GM18858 (cell line): ENCODE data around the gene MAGI2.
"Not testable (repeated sequence)": the region's sequence is repeated elsewhere in the genome, so short reads cannot be mapped to it uniquely, and the experiment has no call there.

ENCODE experiments used
- ATAC-seq: cut with Tn5 transposase; IDR thresholded peaks from one replicate; pipeline ENCODE4 v1.9.1; 2021; ENCODE audit not compliant: unreplicated experiment

MAGI2 gene

DNA sequence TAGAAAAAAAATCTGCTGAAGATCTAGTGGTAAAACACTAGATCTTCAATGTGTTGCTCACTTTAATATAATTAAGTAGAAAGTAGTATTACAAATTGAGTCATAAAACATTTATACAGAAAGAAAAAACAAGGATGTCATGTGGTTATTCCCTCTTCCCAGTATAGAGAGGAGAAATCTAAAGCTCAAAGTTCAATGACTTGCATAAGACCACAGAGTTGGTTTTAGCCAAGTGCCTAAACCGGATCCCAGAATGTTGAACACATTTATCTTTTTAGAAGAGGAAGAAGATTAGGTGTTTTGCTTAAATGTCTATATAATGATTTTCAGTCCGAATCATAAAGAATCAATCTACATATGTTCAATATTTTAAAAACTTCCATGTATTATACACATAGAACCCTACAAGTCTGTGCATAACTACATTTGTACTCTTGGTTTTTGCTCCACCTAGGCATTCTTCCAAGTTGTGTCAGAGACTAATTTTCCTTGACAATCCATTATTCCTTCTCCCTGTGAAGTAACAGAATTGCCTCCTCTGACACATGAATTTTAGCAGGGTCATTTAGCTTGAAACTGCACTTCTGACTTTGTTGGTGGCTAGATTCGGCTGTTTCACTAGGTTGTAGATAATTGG lies 389.2 kb downstream of the MAGI2 start:
- no peak for ATAC-seq

DNA sequence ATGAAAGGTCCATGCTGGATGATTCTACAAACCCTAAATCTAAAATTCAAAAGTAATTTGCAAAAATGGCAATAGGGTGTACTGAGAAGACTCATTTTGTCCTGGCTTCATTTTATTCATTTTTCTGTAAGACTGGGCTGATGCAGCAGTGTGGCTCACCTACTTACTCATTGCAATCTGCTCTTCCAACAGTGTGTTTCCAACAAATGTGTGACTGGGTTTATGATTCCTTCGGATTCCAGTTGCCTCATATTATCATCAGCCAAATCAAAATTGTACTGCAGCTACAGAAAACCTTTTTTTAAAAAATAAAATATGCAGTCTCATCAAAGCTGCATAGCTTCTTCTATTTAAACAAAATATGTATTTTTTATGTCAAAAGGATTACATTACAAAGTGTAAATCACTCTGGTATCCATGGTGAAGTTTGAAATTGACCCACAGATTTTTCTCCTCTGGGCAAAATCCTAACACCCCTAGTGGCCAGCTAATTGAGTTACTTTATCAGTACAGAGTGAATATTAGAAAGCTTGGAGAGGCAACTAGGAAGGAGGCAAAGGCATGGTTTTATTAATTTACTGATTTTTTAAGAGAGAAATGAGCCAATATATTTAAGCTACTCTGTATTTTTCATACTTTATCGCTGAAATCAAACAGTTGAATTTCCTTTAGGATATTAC lies 390.3 kb downstream of the MAGI2 start:
- no peak for ATAC-seq

DNA sequence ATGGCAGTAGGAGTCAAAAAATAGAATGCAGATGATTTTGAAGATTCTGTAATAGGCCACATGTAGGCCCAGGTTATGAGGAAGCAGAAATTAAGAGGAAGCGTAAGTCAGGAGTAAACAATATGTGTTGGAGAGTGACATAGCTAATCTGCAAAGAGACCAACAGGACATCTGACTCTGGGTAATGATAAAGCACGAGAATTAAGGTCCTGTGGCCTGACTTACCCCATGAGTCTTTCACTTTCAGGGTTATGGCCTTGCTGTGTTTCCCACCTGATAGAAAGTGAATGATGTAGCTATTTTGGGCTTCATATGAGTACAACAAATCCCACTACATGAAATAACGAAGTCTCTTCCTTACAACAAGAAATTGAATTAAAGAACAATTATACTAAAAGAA lies 393.0 kb downstream of the MAGI2 start:
- no peak for ATAC-seq

DNA sequence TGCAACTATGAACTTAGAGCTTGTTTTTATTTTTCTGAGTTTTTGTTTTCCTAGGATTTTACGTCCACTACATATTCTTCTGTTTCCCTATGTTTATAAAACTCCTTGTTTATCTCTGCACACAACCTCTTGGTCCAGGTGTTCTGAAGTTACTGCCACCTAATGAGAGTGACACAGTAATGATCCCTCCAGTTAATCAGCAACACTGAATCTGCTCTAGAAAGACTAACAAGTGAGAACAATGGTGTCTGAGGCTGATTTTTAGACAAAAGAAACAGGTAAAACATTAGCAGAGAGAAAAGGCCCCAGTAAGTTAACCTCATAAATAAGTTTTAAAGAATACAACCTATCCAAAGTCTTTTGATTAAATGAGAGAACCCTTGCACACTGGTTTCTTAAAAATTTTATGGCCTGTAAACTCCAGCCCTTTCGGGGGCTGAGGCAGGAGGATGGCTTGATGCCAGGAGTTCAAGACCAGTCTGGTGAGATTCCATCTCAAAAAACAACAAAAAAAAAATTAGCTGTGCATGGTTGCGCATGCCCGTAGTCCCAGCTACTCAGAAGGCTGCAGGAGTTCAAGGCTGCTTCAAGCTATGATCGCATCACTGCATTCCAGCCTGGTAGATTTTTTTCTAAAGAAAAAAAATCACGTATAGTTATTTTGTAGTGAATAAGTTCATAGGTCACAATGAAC lies 397.6 kb downstream of the MAGI2 start:
- ATAC-seq = no peak

DNA sequence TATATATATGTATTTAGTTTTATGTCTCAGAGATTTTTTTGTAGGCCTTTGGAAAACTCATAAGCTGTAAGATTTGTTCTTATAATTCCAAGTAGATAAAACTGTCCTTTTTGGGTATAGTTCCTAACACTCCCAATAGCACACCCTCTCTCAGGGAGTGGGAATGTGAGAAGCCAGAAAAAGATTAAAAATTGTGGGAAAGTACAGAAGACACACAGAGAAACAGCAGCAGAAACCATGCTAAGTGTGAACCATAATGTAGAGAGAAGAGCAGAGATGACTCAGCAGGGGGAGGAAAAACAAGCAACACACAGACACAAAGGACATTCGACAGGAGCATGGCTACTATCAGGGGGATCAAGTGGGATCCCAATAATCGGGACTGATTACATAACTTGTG lies 401.6 kb downstream of the MAGI2 start:
- no peak for ATAC-seq

DNA sequence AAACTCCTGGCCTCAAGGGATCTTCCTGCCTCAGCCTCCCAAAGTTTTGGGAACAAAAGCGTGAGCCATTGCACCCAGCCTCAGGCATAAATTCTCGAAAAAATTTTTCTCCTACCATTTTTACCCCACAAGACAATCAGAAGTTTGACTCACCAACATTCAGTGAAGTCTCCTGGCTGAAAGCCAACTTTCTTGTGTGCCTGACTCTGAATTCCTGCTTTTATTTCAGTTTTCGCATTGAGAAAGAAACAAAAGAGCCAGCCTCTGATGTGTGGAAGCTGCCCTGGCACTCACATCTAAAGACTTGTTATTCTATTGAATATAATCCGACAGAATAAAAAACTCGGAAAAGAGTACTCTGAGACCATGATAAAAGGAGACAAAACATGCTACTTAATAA lies 402.9 kb downstream of the MAGI2 start:
- ATAC-seq = no peak

DNA sequence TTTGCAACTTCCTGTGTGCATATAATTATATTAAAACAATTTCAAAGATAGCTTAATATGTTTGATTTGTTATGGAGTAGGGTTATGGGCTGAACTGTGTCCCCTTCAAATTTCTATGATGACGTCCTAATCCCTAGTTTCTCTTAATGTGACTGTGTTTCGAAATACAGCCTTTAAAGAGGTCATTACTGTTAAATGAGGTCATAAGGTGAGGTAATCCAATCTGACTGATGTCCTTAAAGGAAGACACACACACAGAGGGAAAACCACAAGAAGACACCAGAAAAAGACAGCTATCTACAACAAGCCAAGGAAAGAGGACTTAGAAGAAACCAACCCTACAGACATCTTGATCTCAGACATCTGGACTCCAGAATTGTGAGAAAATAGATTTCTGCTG lies 407.4 kb downstream of the MAGI2 start:
- no peak for ATAC-seq

DNA sequence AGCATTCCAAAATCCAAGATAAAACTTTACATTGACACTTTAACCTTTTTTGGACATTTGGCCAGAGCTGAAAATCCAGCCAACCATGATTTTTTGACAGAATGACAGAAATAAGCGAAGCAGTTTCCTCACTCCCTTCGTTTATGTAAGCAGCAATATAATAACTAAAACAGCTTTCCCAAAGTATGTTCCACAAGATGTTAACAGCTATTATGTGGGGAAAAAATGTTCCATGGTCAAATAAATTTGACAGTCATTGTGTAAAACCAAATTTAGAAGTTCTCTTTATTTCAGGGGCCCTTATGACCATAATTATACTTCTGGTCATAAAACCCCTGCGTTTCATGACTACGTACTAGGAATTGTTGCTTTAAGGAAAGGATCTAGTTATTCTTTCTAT lies 416.5 kb downstream of the MAGI2 start:
- ATAC-seq = no peak

DNA sequence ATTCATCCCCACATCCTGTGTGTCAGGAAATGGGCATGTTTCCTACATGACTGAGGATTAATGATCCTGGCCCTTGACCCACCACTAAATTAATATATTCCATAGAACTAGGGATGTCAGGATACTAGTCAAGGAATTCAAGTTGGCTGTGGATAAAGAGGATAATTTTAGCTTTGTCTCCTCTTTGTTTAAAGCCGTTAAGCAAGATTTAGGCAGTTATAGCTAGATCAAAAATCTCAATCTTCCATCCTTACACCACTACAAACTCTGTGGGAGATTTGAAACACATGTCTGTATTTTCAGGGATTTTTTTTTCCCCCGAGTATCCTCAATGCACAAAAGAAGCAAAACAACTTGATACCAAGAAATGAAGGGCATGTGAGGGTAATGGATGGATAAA lies 417.1 kb downstream of the MAGI2 start:
- no peak for ATAC-seq

DNA sequence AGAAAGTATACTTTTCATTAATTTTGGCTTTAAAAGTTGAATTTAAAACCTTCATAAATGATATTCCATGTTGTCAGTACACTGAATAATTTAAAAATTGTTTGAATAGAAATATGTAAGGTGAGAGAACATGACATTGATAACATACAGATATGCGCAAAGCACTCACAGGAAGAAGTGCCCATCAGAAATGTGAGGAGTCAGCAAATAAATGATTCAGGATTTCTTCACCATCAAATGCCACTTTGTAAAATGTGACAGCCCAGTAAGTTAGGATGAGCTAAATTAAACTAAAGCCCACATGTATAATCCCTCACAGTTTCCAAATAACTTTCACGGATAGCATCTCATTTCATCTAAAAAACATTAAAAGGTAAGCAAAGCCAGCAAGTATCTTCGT lies 417.6 kb downstream of the MAGI2 start:
- ATAC-seq = no peak

DNA sequence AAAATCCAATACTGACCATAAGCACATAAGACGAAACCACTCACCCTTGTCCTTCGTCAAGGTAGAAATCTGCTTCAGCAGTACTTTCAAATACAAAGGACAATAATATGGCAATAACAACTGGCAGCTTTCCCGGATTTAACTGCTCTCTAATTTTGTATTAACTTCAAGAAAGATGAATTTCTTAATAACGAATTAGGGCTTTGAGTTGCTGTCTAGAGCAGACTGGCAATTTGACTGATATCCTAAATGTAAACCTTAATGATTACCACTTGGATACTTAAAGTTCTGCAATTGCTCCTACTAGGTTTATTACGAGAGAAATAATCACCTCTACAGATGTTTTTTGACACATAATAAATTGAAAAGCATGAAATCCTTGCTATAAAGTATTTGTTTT lies 418.7 kb downstream of the MAGI2 start:
- ATAC-seq = no peak

DNA sequence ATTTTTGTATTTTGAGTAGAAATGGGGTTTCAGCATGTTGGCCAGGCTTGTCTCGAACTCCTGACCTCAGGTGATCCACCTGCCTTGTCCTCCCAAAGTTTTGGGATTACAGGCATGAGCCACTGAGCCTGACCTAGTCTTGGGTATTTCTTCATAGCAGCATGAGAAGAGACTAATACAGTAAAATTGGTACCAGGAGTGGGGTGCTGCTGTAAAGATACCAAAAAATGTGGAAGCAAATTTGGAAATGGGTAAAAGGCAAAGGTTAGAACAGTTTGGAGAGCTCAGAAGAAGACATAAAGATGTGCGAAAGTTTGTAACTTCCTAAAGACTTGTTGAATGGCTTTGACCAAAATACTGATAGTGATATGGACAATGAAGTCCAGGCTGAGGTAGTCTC lies 433.8 kb downstream of the MAGI2 start:
- ATAC-seq = not testable (repeated sequence)

DNA sequence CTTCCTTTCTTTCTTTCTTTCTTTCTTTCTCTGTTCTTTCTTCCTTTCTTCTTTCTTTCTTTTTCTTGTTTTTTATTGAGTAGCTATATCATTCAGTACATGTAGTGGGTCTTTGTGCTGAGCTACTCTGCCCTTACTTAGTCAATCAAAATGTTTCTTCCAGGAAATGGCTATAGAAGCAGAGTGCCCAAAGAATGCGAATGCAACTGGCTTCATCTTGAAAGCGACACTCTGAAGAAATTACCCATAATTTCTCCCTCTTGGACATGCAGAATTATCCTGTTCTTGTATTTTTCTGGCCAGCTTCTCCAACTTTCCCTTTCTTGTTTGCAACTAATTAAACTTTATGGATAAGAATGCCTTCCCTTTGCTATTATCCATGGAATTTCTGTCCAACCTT lies 441.5 kb downstream of the MAGI2 start:
- ATAC-seq = no peak

DNA sequence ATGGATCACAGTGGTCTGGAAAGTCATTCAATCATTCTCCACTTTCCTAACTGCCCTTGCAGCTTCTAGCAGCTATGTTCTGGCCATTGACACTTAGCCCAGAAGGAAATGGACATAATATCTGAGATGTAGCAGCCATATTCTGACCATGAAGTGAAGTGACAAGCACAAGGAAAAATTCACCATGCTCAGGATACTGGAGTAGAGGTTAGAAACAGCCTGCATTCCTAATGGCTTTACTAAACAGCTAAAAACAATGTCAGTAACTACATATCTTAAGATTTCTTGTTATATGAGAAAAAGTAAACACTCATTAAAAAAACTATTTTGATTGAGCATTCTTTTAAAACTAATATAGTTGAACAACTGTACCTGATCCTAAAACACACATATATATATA lies 443.8 kb downstream of the MAGI2 start:
- no peak for ATAC-seq

DNA sequence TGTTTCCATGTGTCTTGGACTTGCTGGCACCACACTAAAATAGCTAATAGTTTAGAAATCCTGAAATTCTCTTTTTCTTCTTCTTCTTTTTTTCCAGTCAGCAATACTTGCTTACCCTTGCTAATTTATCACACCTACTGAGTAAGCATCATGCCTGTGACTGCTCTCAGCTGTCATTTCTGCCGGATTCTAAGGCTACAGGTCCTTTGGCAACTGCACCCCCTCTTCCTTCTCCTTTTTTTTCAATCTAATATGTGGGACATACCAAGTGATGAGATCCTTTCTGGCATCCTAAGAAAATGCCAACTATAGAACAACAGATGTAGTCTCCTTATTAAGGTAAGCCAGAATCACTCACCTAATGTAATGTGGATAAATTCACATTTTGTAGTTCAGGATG lies 444.7 kb downstream of the MAGI2 start:
- no peak for ATAC-seq

DNA sequence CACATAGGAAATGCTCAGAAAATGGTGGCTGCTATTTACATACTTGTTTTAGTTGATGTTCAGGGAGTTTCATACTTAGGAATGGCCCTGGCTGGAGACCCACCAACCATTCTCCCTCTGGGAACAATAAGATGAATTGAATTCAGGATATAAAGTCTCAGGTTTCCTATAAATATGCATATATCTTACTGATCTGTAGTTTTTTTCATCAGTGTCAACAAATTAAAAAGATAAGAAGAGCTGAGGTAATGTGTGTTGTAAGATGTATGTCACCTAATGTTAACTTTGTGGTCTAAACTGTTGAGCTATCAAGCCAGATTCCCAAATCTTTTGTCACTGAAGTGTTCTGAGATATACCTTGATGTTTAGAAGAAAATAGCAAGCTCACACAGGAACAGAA lies 457.5 kb downstream of the MAGI2 start:
- ATAC-seq = no peak

DNA sequence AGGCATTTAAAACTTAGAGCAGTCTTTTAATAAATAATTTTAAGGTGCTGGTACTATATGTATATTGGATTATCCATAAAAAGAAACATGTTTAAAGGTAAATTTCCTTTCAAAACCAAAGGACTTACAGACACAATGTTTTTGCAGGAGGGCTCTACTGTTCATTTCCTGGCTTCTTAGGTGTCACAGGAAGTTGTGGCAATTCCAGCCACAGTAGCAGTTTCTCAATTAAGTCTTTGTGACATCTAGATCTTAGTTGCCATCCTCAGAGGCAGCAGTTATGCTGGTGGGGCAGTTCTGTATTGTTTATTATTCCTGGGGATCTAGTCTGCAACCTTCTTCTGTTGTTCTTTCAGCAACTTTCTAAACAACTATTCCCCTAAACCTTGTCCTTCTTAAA lies 460.1 kb downstream of the MAGI2 start:
- ATAC-seq = no peak

DNA sequence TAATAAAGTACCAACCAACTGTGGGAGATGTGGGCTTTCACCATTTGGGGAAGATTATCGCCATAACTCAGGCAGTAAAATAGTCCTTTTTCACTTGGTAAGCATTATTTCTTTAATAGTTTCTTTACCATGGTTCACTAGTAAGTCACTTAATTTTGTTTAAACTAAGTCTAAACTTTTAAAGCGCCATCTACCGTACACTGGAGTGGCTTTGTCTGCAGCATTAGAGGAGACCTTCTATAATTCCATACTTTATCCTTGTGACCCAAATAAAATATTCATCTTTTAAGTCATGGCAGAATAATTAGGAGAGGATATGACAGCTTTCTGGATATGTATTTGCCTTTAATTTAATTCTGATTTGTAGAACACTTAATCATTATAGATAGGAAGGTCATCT lies 468.0 kb downstream of the MAGI2 start:
- ATAC-seq = no peak

DNA sequence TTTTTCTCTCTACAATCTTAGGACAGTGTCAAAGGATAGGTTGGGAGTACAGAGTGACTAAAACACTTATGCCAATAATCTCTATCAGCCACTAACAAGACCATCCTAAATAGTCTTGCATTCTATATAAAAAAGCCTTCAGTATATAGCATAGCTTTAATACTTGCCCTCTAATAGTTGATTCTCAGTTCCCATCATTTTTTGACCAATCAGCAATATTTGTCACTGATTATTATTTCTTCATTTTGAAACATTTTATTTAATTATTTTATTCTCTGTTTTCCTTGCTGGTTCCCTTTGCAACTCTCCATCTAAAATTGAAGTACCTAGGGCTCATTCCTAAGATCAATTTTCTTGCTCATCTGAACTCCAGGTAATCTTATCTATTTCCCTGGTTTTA lies 470.0 kb downstream of the MAGI2 start:
- ATAC-seq = no peak

DNA sequence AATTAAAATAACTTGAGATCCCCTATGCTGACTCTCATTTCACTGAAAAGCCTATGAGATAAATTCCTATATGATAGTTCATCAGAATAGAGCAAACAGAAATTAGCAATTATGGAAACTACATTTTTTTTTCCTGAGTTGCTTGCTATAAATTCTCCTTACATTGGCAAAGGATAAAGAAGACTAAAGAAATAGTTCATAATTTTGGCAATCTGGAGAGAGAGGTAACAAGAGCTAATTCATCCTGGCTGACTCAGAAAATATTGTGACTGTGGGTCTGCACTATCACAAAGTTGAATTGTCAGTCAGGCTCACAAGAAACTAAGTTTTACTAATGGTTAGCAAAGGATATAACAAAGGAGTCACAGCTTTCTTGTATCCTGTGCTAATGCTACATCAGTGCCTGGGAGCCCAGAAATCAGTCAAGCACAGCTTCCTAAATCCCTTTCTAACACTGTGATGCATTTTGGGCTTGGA lies 483.0 kb downstream of the MAGI2 start:
- no peak for ATAC-seq

DNA sequence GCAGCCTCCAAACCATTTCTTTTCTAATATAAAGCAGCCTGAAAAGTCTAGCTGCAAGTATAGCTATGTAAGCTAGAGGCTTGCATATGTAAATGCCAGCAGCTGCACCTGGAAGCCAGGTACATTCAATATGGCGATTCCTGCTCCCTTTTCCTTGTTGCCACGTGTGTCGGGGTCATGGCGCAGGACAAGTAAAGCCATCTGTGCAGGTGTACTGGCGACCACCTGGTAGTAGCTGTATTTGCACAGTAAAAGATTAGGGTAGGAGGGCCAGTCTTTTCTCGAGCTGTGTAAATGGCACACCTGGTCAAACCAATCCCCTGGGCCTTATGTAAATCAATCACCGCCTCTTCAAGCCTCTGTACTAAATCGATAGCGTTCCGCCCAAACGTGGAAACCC lies 484.5 kb downstream of the MAGI2 start:
- ATAC-seq = no peak

DNA sequence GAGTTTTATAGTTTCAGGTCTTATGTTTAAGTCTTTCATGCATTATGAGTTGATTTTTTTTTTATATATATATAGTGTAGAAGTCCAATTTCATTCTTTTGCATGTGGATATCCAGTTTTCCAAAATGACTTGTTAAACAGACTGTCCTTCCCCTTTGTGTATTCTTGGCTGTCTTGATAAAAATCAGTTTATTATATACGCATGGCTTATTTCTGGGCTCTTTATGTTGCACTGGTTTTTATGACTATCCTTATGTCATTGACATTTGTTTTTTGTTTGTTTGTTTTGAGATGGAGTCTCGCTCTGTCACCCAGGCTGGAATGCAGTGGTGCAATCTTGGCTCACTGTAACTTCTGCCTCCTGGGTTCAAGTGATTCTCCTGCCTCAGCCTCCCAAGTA lies 485.9 kb downstream of the MAGI2 start:
- not testable (repeated sequence) for ATAC-seq
